Hepatocyte (in vitro differentiated cells): Measurements from ENCODE around the gene IL3RA. TPM values are rescaled to one million over a fixed set of nuclear protein-coding genes. Genes with fewer than 3 reads are reported as not detected.
"Not testable (repeated sequence)": the region's sequence is repeated elsewhere in the genome, so short reads cannot be mapped to it uniquely, and the experiment has no call there.

Source experiments
- DNase-seq: peaks from one replicate; pipeline ENCODE4 v3.0.0-alpha.2; 2016; ENCODE audit warnings: low spot score
- H2AFZ ChIP-seq: fragments of 200-600 bp; sonication (generic); 2 replicates; pipeline ENCODE4 v1.6.0; 2016; ENCODE audit warnings: antibody characterized with exemption, mild to moderate bottlenecking
- H3K27ac ChIP-seq: fragments of 200-600 bp; sonication (generic); 2 replicates; pipeline ENCODE4 v1.5.1; 2016; ENCODE audit warnings: mild to moderate bottlenecking
- H3K27me3 ChIP-seq: fragments of 200-600 bp; sonication (generic); 2 replicates; pipeline ENCODE4 v1.6.1; 2016
- H3K36me3 ChIP-seq: fragments of 200-600 bp; sonication (generic); replicated peaks from 2 replicates; pipeline ENCODE4 v1.5.1; 2016; ENCODE audit warnings: low read depth; ENCODE audit not compliant: insufficient read depth
- H3K4me1 ChIP-seq: fragments of 200-600 bp; sonication (generic); 2 replicates; pipeline ENCODE4 v1.5.1; 2016; ENCODE audit warnings: mild to moderate bottlenecking, moderate library complexity; ENCODE audit not compliant: insufficient read depth
- H3K4me2 ChIP-seq: fragments of 200-600 bp; sonication (generic); 2 replicates; pipeline ENCODE4 v1.6.0; 2016
- H3K4me3 ChIP-seq: fragments of 200-600 bp; sonication (generic); 2 replicates; pipeline ENCODE4 v1.5.1; 2016; ENCODE audit warnings: mild to moderate bottlenecking
- H3K79me2 ChIP-seq: fragments of 200-600 bp; sonication (generic); 2 replicates; pipeline ENCODE4 v1.6.0; 2017; ENCODE audit warnings: mild to moderate bottlenecking
- H3K9me2 ChIP-seq: fragments of 200-600 bp; sonication (generic); replicated peaks from 2 replicates; pipeline ENCODE4 v1.6.0; 2017; ENCODE audit warnings: mild to moderate bottlenecking; ENCODE audit not compliant: insufficient read depth
- H3K9me3 ChIP-seq: fragments of 200-600 bp; sonication (generic); 2 replicates; pipeline ENCODE4 v1.5.1; 2016; ENCODE audit warnings: low read depth, mild to moderate bottlenecking
- H4K20me1 ChIP-seq: fragments of 200-600 bp; sonication (generic); 2 replicates; pipeline ENCODE4 v1.6.0; 2016; ENCODE audit warnings: mild to moderate bottlenecking; ENCODE audit not compliant: insufficient read depth, poor library complexity, severe bottlenecking
- EZH2 ChIP-seq: fragments of 200-600 bp; sonication (generic); IDR thresholded peaks from 2 replicates; pipeline ENCODE4 v1.6.1; 2016; ENCODE audit warnings: antibody characterized with exemption, mild to moderate bottlenecking, borderline replicate concordance
- EZH2phosphoT487 ChIP-seq: fragments of 200-600 bp; sonication (generic); IDR thresholded peaks from one replicate; pipeline ENCODE4 v1.6.1; 2018; ENCODE audit warnings: antibody characterized with exemption, mild to moderate bottlenecking, low read depth, moderate library complexity; ENCODE audit not compliant: unreplicated experiment, severe bottlenecking
- WGBS: methylation state at CpG from one replicate; pipeline ENCODE4 v1.1.6; 2016; ENCODE audit warnings: low lambda C conversion rate; ENCODE audit errors: missing lambda C conversion rate; 5-methylcytosine and 5-hydroxymethylcytosine counted together
- polyA plus RNA-seq: library from polyadenylated mRNA; unstranded; fragments of >200 nt; fragmentation: Nextera tagmentation; extraction: Ambion mirVana; gene quantifications from 2 replicates; pipeline ENCODE4 v1.2.1, GENCODE V29; 2016
- total RNA-seq: library from RNA; depleted of rRNA; stranded (reverse); fragments of >200 nt; gene quantifications from 2 replicates; pipeline ENCODE4 v1.2.3, GENCODE V29; 2014
- TF ChIP-seq, protein P1 (sequence below): fragments of 200-600 bp; sonication (generic); IDR thresholded peaks from 2 replicates; pipeline ENCODE4 v1.5.1; 2016; ENCODE audit warnings: antibody characterized with exemption, mild to moderate bottlenecking; ENCODE audit not compliant: poor library complexity

Gene IL3RA
- total and polyA plus RNA-seq, 2 experiments from 2014 or later: 0.30 to 0.42 TPM

DNA sequence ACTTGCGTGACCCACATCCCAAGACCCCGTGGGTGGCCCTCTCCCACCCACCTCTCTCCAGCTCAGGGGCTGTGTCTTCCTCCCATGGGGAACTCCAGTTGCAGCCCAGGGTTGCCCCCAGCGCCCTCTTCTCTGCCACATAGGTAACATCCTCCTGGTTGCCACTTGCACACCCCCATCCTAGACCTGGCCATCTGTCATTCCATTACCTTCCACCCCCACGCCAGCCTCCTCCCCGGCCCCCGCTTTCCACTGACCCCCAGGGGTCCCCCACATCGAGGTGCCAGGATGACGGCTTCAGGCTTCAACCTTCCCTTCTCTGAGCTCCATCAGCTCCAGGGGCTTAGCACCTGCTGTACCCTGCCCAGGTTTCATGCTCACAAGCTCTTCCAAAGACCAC, 28.1 kb upstream of the IL3RA start:
- no peaks in the 10 kb centered on the region for H4K20me1 ChIP-seq

DNA sequence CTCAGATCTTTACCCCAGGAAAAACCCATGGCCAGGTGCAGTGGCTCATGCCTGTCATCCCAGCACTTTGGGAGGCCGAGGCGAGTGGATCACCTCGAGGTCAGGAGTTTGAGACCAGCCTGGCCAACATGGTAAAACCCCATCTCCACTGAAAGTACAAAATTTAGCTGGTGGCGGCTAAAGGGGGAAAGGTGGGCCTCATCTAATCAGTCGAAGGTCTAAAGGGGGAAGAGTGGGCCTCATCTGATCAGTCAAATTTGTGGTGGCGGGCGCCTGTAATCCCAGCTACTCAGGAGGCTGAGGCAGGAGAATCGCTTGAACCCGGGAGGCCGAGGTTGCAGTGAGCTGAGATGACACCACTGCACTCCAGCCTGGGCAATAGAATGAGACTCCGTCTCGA, 27.7 kb upstream of the IL3RA start:
- not testable (repeated sequence) for H3K9me3 ChIP-seq, H3K4me1 ChIP-seq, H3K27ac ChIP-seq, H3K79me2 ChIP-seq, H3K9me2 ChIP-seq, DNase-seq, H3K27me3 ChIP-seq, H2AFZ ChIP-seq, H3K4me2 ChIP-seq, H3K4me3 ChIP-seq, H3K36me3 ChIP-seq, H4K20me1 ChIP-seq
- 87% methylated on average over 12 of the region's 12 CpGs for WGBS

More for the DNA sequence above, 28.1 kb upstream of the IL3RA start:
- Histone ChIP-seq H3K4me3 (no peak overlapping the region), H3K27me3 (no peaks in the 10 kb centered on the region), H3K4me1 (no peaks in the 10 kb centered on the region), H3K9me2 (no peaks in the 10 kb centered on the region), H3K27ac (no peak overlapping the region), H2AFZ (no peak overlapping the region), H3K36me3 (no peaks in the 10 kb centered on the region), H3K9me3 (no peaks in the 10 kb centered on the region), H3K79me2 (no peaks in the 10 kb centered on the region), H3K4me2 (no peak overlapping the region)
- WGBS: 88% methylated on average over 4 of the region's 8 CpGs
- TF ChIP-seq, protein P1, sequence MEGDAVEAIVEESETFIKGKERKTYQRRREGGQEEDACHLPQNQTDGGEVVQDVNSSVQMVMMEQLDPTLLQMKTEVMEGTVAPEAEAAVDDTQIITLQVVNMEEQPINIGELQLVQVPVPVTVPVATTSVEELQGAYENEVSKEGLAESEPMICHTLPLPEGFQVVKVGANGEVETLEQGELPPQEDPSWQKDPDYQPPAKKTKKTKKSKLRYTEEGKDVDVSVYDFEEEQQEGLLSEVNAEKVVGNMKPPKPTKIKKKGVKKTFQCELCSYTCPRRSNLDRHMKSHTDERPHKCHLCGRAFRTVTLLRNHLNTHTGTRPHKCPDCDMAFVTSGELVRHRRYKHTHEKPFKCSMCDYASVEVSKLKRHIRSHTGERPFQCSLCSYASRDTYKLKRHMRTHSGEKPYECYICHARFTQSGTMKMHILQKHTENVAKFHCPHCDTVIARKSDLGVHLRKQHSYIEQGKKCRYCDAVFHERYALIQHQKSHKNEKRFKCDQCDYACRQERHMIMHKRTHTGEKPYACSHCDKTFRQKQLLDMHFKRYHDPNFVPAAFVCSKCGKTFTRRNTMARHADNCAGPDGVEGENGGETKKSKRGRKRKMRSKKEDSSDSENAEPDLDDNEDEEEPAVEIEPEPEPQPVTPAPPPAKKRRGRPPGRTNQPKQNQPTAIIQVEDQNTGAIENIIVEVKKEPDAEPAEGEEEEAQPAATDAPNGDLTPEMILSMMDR: no peak
- TF ChIP-seq EZH2 (no peak), EZH2phosphoT487 (no peak)
- no peak for DNase-seq

GRCh38 chrX:1313788-1314187, 22.8 kb upstream of the IL3RA start:
- DNase-seq: no peak
- H3K4me3 ChIP-seq: no peak overlapping the region
- H3K27ac ChIP-seq: no peak overlapping the region
- H3K36me3 ChIP-seq: no peaks in the 10 kb centered on the region
- no peaks in the 10 kb centered on the region for H3K9me3 ChIP-seq
- H4K20me1 ChIP-seq: no peaks in the 10 kb centered on the region
- TF ChIP-seq, protein P1: no peak
- TF ChIP-seq EZH2phosphoT487 (no peak), EZH2 (no peak)
- no peaks in the 10 kb centered on the region for H3K9me2 ChIP-seq
- WGBS: 87% methylated on average over 7 of the region's 7 CpGs
- no peaks in the 10 kb centered on the region for H3K79me2 ChIP-seq
- H3K27me3 ChIP-seq: no peaks in the 10 kb centered on the region
- H2AFZ ChIP-seq: no peak overlapping the region
- H3K4me1 ChIP-seq: no peaks in the 10 kb centered on the region
- H3K4me2 ChIP-seq: no peak overlapping the region

GRCh38 chrX:1316527-1316926, 20.1 kb upstream of the IL3RA start:
- TF ChIP-seq EZH2: no peak
- Histone ChIP-seq H3K4me1 (no peaks in the 10 kb centered on the region), H3K36me3 (no peaks in the 10 kb centered on the region), H4K20me1 (no peaks in the 10 kb centered on the region), H3K27ac (no peak overlapping the region), H3K4me2 (no peak overlapping the region), H3K9me2 (no peaks in the 10 kb centered on the region), H2AFZ (no peak overlapping the region), H3K79me2 (no peaks in the 10 kb centered on the region), H3K27me3 (no peaks in the 10 kb centered on the region), H3K9me3 (no peaks in the 10 kb centered on the region), H3K4me3 (no peak overlapping the region)
- no peak for DNase-seq
- 87% methylated on average over 18 of the region's 18 CpGs for WGBS
